ENCODE results near the gene DNM3. TPM values are rescaled to one million over a fixed set of nuclear protein-coding genes. Genes with fewer than 3 reads are reported as not detected.
A peak's percentile ranks its signal among the peaks of the same experiment; 100 is the strongest.

The DNM3 gene
- total RNA-seq, 1 donor from 2014 or later = 7.1 TPM

DNA sequence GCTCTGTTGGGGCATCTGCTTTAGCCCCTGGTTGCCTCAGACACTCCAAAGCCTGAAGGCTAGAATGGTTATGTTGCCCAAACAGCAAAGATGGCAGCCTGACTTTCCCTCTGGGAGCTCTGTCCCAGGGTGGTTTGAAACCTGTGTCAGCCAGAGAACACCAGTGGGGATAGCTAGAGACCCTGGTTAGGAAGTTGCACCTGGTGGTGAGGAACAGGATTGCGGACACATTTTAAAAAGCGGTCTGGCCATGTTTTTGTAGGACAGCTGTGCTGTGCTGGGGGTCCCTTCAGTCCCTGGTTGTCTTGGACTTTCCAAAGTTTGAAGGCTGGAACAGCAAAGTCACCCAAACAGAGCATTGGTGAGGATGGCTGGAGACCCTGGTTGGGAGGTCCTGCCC is 87.8 kb downstream of the DNM3 start:
- DNase-seq = no peak

DNA sequence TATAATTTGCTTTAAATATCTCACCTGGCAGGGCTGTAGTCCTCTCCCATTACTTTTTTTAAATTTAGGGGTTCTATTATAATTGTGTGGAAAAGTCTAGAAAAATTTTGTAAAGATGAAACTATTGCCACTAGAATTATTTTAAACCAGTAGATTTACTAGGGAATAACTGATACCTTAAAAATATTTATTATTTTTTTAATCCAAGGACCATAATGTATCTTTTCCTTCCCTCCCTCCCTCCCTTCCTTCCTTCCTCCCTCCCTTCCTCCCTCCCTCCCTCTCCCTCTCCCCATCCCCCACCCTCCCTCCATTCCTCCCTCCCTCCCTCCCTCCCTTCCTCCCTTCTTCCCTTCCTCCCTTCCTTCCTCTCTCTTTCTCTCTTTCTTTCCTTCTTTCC is 90.5 kb downstream of the DNM3 start:
- DNase-seq = no peak

DNA sequence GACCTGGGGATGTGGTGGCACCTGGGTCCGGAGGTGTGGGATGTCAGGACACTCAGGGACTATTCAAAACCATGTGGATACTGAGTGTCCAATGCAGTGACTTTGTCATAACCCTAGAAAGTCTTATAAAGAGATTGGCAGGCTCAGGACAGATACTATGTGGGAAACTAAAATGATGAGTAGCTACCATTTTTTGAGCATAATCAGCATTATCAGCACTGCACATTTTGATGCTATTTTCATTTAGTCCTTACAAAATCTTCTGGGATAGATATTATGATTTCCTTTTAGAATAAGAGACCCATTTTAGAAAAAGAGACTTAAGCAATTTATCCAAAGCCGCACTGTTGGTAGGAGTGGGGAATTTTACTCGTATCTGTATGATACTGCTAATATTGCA is 93.4 kb downstream of the DNM3 start:
- DNase-seq = no peak

- no peak for DNase-seq
Observed at GRCh38 chr1:171935086-171935485, 93.8 kb downstream of the DNM3 start.

DNA sequence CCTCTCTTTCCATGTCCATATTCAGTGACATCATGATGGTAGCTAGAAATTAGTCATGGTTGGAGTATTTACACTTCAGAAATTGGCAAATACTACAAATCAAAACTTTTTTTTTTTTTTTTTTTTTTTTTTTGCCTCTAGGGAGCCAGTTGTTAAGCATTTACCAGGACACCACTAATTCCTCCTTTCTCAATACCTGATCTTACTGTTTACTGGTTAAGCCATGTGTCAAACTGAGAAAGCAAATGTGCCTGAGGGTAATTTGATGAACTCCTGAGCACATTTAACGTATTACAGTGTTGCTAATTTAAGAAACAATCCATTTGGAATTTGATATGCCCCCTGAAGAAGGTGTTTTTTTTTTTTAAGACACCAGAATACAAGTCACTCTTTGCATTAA is 94.4 kb downstream of the DNM3 start:
- no peak for DNase-seq

DNA sequence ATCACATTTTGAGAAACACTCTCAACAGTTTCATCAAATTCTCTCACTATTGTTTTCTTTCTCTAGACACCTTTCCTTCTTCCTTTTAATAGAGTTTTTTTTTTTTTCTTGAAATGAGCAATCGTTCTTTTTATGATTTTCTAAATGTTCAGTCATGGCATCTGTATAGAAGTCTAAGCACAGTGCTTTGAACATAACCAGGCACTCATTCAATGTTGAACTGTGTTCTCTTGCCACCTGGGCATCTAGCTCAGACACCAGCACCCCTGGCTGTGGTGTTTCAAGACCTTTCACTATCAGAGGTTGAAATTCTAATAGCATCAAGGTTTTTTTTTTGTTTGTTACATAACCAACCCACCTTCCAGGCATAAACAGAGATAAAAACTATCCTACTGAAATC is 96.6 kb downstream of the DNM3 start:
- no peak for DNase-seq

- no peak for DNase-seq
Observed at GRCh38 chr1:171939740-171940139, 98.4 kb downstream of the DNM3 start.

- no peak for DNase-seq
Observed at GRCh38 chr1:171940368-171940767, 99.1 kb downstream of the DNM3 start.

- DNase-seq = no peak
Observed at GRCh38 chr1:171941920-171942319, 100.6 kb downstream of the DNM3 start.

GRCh38 chr1:171943973-171944561 is 102.8 kb downstream of the DNM3 start:
- no peak for DNase-seq

DNA sequence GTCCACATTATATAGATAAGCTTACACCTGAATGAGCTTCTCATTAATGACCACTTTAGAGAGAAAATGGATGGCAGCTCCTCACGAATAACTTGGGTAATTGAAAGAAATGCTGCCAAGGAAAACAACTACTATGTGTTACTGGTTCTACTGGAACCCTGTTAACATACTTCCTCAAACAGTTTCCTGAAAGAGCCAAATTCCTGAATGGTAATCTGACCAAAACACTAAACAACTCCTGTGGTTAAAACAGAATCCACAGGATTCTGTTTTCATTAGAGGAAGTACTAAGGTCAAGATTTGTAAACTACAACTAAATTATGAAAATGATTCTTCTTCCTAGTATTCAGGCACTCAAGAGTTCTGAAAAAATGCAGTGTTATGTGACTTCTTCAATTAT is 107.2 kb downstream of the DNM3 start:
- no peak for DNase-seq

- DNase-seq = no peak
Observed at GRCh38 chr1:171949316-171949715, 108.0 kb downstream of the DNM3 start.

GRCh38 chr1:171953835-171954234 is 112.5 kb downstream of the DNM3 start:
- no peak for DNase-seq

DNA sequence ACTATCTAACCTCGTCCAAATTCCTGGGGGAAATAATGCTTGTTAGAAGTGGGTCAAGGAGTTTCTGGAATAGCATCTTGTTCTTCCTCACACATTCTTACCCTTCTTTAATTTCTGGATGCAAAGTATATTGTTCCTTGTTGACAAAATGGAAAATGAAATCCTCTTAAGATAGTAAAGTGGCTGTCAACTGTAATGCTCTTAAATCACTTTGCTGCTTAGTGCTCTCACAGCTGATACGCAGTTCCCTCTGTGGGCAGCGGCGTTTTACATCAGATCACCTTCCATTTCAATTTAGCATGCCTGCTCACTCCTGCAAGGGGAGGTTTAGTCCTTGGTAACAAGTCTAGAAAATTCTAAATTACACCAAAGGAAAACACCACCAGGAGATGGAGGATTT is 113.1 kb downstream of the DNM3 start:
- DNase-seq = no peak

- no peak for DNase-seq
Observed at GRCh38 chr1:171961861-171962260, 120.6 kb downstream of the DNM3 start.

GRCh38 chr1:171963762-171964161 is 122.5 kb downstream of the DNM3 start:
- DNase-seq = no peak

DNA sequence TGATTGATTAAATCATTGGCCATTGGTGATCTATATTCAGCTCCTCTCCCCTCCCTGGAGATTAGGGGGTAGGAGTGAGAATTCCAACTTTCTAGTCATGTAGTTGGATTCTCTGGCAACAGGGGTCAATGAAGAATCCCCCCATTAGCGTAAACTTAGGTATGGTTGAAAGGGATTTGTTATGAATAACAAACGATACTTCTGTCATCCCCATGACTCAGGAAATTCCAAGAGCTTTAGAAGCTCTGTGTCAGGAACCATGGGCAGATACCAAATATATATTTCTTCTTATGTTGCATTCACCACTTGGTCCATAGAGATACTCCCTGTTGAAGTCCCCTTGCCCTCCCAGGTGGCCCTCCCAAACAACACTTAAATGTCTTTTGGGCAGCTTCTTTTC is 124.5 kb downstream of the DNM3 start:
- DNase-seq = no peak

DNA sequence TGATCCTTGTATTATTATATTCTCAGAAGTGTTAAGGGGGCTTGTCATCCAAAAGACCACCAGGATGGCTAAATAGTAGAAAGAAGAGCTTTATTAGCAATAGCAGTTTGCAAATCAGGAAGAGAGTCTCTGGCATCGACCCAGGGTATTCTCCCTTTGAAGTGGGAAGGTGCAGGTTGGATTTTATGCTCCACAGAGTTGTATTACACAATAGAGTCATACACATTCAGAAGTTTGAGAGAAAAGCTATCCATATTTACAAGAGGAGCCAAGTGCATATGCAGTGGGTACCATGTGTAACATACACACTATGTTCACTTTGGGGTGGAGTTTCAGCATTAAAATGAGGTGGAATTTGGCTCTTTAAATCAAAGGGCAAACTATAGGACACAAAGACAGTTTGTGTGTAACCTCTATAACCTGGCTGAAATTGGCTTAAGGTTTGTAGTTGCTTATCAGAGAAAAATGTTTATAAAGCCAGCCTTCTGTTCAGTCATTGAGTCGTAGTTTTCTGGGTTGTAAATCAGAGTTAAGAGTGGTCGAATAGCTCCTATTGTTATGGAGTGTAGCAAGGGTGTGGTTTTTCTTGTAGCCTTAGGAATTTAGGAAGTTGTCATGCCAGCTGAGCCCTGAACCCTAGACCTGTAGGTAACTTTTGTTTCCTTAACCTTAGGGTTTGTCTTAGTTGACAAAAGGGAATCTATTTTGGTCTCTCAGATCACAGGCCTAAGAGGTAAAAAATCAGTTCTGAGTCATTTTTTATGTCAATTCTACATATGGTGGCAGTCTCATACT is 125.3 kb downstream of the DNM3 start:
- no peak for DNase-seq

GRCh38 chr1:171969226-171969625 is 127.9 kb downstream of the DNM3 start:
- DNase-seq = no peak

- no peak for DNase-seq
Observed at GRCh38 chr1:171969813-171970212, 128.5 kb downstream of the DNM3 start.

DNA sequence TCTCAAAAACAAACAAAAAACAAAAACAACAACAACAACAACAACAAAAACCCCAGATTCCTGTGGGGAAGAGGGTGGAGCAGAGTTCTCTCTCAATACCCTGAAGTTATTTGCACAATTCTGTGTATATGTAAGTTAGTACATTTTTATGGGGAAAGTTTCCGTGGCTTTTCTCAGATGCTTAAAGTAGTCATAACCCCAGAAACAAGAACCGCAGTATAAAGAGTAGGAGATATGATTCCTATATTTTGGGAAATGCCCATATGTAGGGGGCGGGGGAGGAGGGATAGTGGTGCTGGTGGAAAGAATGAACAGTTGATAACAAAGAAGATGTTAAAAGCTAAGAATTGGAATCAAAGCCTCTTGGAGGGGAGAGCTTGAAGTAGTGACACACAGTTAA is 131.5 kb downstream of the DNM3 start:
- DNase-seq = no peak

DNA sequence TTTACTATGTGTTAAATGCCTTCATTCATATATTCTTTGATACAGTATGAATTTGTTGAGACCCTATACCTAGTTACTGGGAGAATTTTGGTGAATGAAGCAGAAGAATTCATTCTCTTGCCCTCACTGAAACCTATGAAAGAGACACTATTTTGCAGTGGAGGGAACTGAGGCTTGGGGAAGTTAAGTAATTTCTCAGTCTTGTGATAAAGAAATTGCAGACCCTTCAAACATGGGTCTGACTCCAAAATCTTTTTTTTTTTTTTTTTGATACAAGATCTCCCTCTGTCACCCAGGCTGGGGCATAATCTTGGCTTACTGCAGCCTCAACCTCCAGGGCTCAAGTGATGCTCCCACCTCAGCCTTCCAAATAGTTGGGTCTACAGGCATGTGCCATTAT is 132.1 kb downstream of the DNM3 start:
- DNase-seq = no peak

- DNase-seq = no peak
Observed at GRCh38 chr1:171981303-171981702, 140.0 kb downstream of the DNM3 start.

GRCh38 chr1:171983584-171983983 is 142.3 kb downstream of the DNM3 start:
- DNase-seq = peak; percentile 30

Measured in tongue (tissue), 2 donors.